HepG2 (cell line): ENCODE results near the gene VAV2. TPM values are rescaled to one million over a fixed set of nuclear protein-coding genes. Genes with fewer than 3 reads are reported as not detected.

ENCODE experiments used
- ATF6 ChIP-seq: sonication (generic); formaldehyde crosslinking; conservative IDR thresholded peaks from 2 replicates; pipeline ENCODE4 v1.4.0; 2020; ENCODE audit warnings: missing genetic modification reagents
- FOXA3 ChIP-seq: IDR thresholded peaks from 2 replicates; pipeline ENCODE4 v1.6.1; 2016; ENCODE audit warnings: missing genetic modification reagents, missing compliant biosample characterization
- FOXO1 ChIP-seq: sonication (generic); formaldehyde crosslinking; IDR thresholded peaks from 2 replicates; pipeline ENCODE4 v1.4.0; 2020; ENCODE audit warnings: missing genetic modification reagents
- GATAD2A ChIP-seq: IDR thresholded peaks from 2 replicates; pipeline ENCODE4 v1.6.1; 2016
- GTF2F1 ChIP-seq: fragments of 150-350 bp; IDR thresholded peaks from 2 replicates; pipeline ENCODE4 v1.6.1; 2014; ENCODE audit warnings: low read length
- HMGXB3 ChIP-seq: sonication (generic); formaldehyde crosslinking; IDR thresholded peaks from 2 replicates; pipeline ENCODE4 v1.4.0; 2020; ENCODE audit warnings: missing genetic modification reagents, borderline replicate concordance
- NAIF1 ChIP-seq: sonication (generic); formaldehyde crosslinking; IDR thresholded peaks from 2 replicates; pipeline ENCODE4 v1.5.0; 2020; ENCODE audit warnings: mild to moderate bottlenecking, missing genetic modification reagents, borderline replicate concordance
- NFATC3 ChIP-seq: sonication (generic); formaldehyde crosslinking; IDR thresholded peaks from 2 replicates; pipeline ENCODE4 v1.5.1; 2020; ENCODE audit warnings: mild to moderate bottlenecking, missing genetic modification reagents
- PBX2 ChIP-seq: IDR thresholded peaks from 2 replicates; pipeline ENCODE4 v1.6.1; 2016; ENCODE audit warnings: control low read depth
- PHF21A ChIP-seq: sonication (generic); formaldehyde crosslinking; IDR thresholded peaks from 2 replicates; pipeline ENCODE4 v1.5.0; 2020; ENCODE audit warnings: mild to moderate bottlenecking, missing genetic modification reagents
- UBTF ChIP-seq: sonication (generic); formaldehyde crosslinking; IDR thresholded peaks from 2 replicates; pipeline ENCODE4 v1.4.0; 2020; ENCODE audit warnings: mild to moderate bottlenecking, missing genetic modification reagents
- ZBTB26 ChIP-seq: IDR thresholded peaks from 2 replicates; pipeline ENCODE4 v1.6.1; 2016; ENCODE audit warnings: missing compliant biosample characterization, missing genetic modification reagents, borderline replicate concordance
- ZNF280D ChIP-seq: sonication (generic); formaldehyde crosslinking; IDR thresholded peaks from 2 replicates; pipeline ENCODE4 v1.5.1; 2020; ENCODE audit warnings: mild to moderate bottlenecking, missing genetic modification reagents
- ZNF607 ChIP-seq: sonication (generic); formaldehyde crosslinking; IDR thresholded peaks from 2 replicates; pipeline ENCODE4 v1.5.1; 2020; ENCODE audit warnings: missing genetic modification reagents, mild to moderate bottlenecking, borderline replicate concordance
- ZZZ3 ChIP-seq: sonication (generic); formaldehyde crosslinking; IDR thresholded peaks from 2 replicates; pipeline ENCODE4 v1.4.0; 2020; ENCODE audit warnings: missing genetic modification reagents, mild to moderate bottlenecking, borderline replicate concordance
- polyA plus RNA-seq, 8 experiments: library from polyadenylated mRNA; depleted of rRNA in 3 of 8; stranded (reverse) in 7 of 8; unstranded in 1 of 8; fragments of >200 nt; fragmentation: Illumina TruSeq in 4 of 8; extraction: Trizol in 4 of 8; gene quantifications; 2 replicates each; pipeline versions ENCODE4 v1.2.1 to v1.2.3, GENCODE V29; 2011 to 2016; ENCODE audit warnings: low read depth in 4 of 8, missing spikeins in 1 of 8, mixed read lengths in 1 of 8; ENCODE audit not compliant: insufficient read depth in 1 of 8
- total RNA-seq, 5 experiments: library from RNA; depleted of rRNA; stranded (reverse); fragments of >200 nt; fragmentation: Illumina TruSeq; extraction: Trizol; gene quantifications; 2 replicates each; pipeline ENCODE4 v1.2.3, GENCODE V29; 2016; ENCODE audit warnings: low read depth in 1 of 5

VAV2 gene
- total and polyA plus RNA-seq, 2 of the 13 experiments (the other 11 are each of a cell fraction or from before 2014, with no cell fraction given), result 22.5 to 22.9 TPM

GRCh38 chr9:133917375-133917774, 74.7 kb downstream of the VAV2 start (continued):
- TF ChIP-seq ZZZ3 (CRISPR knock-in tag) (no peak), ATF6 (no peak), PHF21A (CRISPR knock-in tag) (peak; percentile 41; the same call in 1 of the 2 replicates), NAIF1 (CRISPR knock-in tag) (no peak), FOXA3 (CRISPR knock-in tag) (peak; percentile 7; the same call in 1 of the 2 replicates), GTF2F1 (no peak), HMGXB3 (CRISPR knock-in tag) (no peak), GATAD2A (CRISPR knock-in tag) (peak; percentile 65), PBX2 (no peak), ZNF607 (no peak), NFATC3 (CRISPR knock-in tag) (no peak), UBTF (CRISPR knock-in tag) (peak; percentile 16; the same call in 1 of the 2 replicates), FOXO1 (CRISPR knock-in tag) (0 out of 2 replicates have a peak, but pooled peaks have one; percentile 10), ZBTB26 (no peak), ZNF280D (CRISPR knock-in tag) (no peak)
